Ecto neural progenitor cell (in vitro differentiated cells): ENCODE measurements around the gene GLTP.

ENCODE experiments used
- DNase-seq: peaks from one replicate; pipeline ENCODE4 v3.0.0-alpha.2; 2018; ENCODE audit warnings: low spot score

Gene GLTP

DNA sequence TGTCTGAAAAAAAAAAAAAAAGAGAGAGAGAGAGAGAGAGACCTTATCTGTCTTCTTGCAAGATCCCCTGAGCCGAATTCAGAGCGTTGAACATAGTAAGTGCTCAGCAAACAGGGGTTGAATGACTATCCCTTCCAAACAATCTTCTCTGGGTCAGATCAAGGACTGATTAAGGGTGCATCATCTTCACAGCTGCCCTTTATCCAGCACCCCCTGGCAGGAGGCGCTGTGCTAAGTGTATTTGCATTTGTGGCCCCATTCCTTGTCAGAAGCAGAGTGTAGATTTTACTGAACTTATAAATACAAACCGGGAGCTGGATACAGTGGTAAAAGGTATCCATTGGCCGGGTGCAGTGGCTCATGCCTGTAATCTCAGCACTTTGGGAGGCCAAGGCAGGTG, 38.3 kb downstream of the GLTP start:
- no peak for DNase-seq

DNA sequence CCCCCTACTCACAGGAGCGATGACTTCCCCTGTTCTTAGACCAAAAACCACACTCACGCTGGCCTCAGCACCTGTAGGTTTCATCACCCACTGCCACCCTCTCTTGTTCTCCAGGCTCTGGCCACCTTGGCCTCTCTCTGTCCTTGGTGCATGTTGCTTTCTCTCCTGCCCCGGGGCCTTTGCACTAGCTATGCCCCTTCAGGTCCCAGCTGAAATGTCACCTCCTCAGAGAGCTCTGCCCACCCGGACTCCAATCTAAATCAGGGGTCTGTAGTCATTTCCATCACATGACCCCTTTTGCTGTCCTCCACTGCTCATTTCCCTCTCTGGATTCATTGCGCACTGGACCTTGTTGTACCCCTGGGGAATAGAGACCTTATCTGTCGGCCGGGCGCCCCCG, 39.0 kb downstream of the GLTP start:
- DNase-seq: no peak

DNA sequence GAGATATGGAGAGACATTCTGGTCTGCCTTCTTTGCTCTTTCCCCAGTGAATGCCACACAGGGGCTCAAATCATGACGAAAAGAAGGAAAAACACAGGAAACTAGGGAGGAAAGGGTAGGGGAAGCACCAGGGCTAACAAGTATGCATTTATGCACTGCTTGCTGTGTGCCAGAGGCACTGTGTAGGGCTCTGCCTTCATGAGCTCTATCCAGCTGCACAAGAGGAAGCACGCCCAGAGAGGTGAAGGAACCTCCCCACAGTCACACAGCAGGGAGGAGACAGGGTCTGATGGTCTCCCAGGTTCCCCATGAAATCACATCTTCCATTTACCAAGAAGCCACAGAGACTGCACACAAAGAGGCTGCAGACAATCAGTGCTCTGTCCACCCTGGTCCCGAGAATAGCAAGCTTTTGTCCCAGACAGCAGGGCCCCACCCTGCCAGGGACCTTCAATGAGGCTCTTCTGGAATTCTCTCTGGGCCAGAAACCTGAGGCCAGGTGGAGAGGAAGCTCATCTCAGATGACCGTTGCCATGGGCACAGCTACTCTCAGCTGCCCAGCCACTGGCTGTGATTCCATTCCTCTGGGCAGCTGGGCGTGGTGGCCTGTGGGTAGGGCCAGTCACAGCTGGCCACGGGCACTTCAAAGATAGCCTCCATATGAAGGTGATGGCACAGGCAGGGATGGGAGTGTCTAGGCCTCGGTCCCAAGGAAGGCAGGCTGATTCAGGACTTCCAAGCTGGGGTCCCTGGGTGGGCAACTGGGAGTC, 39.9 kb downstream of the GLTP start:
- DNase-seq: no peak

DNA sequence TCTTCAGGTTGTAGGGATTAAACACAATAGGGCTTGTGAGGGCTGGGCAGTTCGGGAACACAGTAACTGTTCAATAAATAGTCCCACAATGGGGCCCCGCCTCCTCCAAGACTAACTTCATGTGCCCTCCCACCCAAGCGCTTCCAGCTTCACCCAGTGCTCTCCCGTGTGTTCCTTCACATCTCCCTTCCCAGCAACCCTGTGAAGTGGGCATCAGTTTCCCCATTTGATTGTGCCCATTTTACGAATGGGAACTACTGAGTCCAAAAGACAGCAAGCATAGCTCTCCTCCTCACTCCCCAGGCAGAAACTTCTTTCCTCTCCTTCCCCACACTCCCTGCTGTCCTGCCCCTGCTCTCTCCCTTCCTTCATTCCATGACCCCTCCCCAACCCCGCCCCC, 40.9 kb downstream of the GLTP start:
- DNase-seq: no peak

DNA sequence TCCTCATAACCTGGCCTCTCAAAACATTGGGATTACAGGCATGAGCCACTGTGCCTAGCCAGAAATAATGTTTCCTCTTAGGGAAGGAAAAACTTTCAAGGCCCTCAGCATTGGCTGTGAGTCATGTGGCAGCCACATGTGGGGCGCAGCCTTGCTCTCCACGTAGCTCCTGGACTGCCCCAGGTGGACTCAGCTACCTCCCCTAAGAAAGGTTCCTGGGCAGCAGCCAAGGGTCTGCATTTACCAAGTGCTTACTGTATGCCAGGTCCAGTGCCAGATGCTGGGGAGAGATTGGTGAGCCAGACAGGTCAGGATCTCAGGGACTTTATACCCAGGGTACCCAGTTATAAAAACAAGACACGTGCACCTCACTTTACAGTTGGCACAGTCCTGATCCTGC, 43.4 kb downstream of the GLTP start:
- no peak for DNase-seq

- no peak for DNase-seq
Observed at GRCh38 chr12:109835827-109836226, 44.5 kb downstream of the GLTP start.

DNA sequence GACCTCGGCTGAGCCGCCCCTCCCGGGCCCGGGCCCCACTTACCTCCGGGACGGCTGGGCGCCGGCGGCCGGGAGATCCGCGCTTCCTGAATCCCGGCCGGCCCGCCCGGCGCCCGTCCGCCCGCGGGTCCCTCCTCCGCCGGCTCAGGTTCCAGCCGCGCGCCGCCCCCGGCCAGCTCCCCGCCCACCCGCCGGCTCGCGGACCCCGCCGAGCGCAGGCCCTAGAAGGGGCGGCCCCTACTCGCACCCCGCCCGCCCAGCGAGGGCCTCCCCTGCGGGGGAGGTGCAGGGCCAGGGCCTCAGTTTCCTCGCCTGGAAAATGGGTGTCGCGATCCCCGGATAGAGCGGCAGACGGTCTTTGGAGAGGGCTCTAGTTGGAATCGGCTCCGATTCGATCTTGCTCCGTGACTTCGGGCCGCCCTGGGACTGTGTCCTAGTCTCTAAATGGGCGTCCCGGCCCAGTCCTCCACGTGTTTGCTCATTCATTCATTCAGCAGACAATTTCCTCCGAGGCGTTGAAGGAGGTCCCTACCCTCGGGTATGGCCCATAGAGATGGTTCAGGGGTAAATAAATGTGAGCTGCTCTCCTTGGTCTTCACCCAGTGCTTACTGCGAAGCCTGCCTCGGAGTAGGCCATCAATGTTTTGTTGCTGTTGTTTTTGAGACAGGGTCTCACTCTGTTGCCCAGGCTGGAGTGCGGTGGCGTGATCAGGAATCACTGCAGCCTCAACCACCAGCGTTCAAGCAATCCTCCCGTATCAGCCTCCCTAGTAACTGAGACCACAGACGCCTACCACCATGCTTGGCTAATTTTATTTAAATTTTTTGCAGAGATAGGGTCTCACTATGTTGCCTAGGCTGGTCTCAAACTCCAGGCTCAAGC, 46.8 kb downstream of the GLTP start, which contains the start of gene TRPV4:
Gene TRPV4, minus strand, starts transcription at position 92 of the 883 bp plus-strand sequence. CDS start 18,602 bp downstream, outside the sequence.
- DNase-seq: peak; percentile 72

DNA sequence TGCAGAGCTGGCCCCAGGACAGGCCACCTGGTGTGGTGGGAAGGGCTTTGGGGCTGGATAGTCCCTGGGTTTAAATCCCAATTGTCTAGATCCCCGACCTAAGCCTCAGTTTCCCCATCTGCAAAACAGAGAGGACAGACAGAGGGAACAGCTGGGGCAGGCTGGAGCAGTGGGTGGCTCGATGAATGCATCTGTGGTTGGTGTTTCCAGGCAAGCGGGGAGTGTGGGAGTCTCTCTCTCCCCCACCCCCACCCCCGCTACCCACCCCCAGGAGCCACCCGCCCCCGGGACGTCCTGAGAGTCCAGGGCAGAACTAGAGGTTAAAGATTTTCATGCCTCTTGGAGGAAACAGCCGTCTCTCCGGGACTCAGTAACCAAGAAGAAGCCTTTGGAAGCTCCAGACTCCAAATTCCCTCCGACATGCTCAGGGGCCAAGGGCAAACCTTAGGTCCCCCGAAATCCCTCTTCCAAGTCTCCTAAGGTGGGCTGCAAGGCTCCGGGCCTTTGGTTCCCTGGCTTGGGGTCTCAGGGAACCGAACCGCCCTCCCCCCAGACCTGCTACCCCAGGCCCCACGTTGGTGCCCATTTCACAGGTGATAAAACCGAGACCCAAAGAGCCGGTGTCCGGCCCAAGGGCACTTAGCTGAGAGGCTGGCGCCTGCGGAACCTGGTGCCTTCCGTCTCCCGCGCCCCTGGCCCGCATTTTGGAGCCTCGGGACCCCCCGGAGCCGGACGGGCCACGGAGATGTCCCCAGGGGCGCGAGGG, 47.6 kb downstream of the GLTP start:
- DNase-seq: no peak

- DNase-seq: no peak
Observed at GRCh38 chr12:109831929-109832328, 48.4 kb downstream of the GLTP start.

- no peak for DNase-seq
Observed at GRCh38 chr12:109831365-109831764, 49.0 kb downstream of the GLTP start.

- DNase-seq: no peak
Observed at GRCh38 chr12:109830718-109831117, 49.6 kb downstream of the GLTP start.

GRCh38 chr12:109830267-109830666, 50.1 kb downstream of the GLTP start:
- DNase-seq: no peak

GRCh38 chr12:109829667-109830066, 50.7 kb downstream of the GLTP start:
- no peak for DNase-seq

- no peak for DNase-seq
Observed at GRCh38 chr12:109828754-109829511, 51.4 kb downstream of the GLTP start.

- no peak for DNase-seq
Observed at GRCh38 chr12:109827566-109828550, 52.5 kb downstream of the GLTP start.

GRCh38 chr12:109827080-109827479, 53.3 kb downstream of the GLTP start:
- DNase-seq: no peak

- no peak for DNase-seq
Observed at GRCh38 chr12:109824731-109825130, 55.6 kb downstream of the GLTP start.

DNA sequence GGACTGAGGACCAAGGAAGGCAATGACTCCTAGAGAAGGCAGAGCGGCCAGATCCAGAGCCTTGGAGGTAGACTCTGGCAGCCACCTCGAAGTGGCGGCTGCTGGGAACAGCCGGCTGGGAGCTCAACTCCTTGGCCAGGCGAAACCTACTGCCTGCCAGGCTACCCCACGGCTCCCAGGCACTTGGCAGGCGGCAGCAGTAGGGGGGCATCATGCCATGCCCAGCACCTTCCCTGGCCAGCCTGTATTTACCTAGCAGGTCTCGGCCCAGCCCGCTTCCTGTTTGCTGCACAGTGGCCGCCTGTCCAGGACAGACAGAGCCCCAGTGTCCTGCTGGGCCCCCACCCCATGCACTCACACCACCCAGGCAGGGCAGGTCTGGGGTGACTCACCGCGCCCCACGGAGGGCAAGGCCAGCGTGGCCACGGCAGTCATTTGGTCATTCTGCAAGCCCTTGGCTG, 57.4 kb downstream of the GLTP start:
- DNase-seq: peak; percentile 50

GRCh38 chr12:109822416-109822815, 57.9 kb downstream of the GLTP start:
- peak; percentile 46 for DNase-seq

GRCh38 chr12:109821968-109822367, 58.4 kb downstream of the GLTP start:
- DNase-seq: no peak
